Mesenchymal stem cell (in vitro differentiated cells and primary cell): ENCODE data around the gene GPS1.

Source experiments
- DNase-seq: peaks from one replicate; pipeline ENCODE4 v3.0.0-alpha.2; 2013
- H2AFZ ChIP-seq: one replicate; pipeline ENCODE4 v1.6.1; 2013; ENCODE audit warnings: low read depth, mild to moderate bottlenecking, control low read depth, inconsistent platforms, low read length, moderate library complexity
- H2AK5ac ChIP-seq: 2 replicates; pipeline ENCODE4 v1.6.1; 2013; ENCODE audit warnings: low read length, moderate library complexity, mild to moderate bottlenecking, inconsistent platforms; ENCODE audit not compliant: severe bottlenecking
- H2BK120ac ChIP-seq: one replicate; pipeline ENCODE4 v1.6.1; 2013; ENCODE audit warnings: low read depth, mild to moderate bottlenecking, inconsistent platforms, low read length, moderate library complexity
- H2BK12ac ChIP-seq, 2 experiments: one replicate each; pipeline ENCODE4 v1.6.1; 2013; ENCODE audit warnings: inconsistent platforms in 2 of 2, low read length in 2 of 2, mild to moderate bottlenecking in 2 of 2, moderate library complexity in 2 of 2, control low read depth in 1 of 2
- H2BK15ac ChIP-seq: one replicate; pipeline ENCODE4 v1.6.1; 2013; ENCODE audit warnings: mild to moderate bottlenecking, low read depth, inconsistent platforms; ENCODE audit not compliant: poor library complexity, severe bottlenecking
- H2BK5ac ChIP-seq: 2 replicates; pipeline ENCODE4 v1.6.1; 2013; ENCODE audit warnings: low read depth, mild to moderate bottlenecking, low read length, control low read depth, inconsistent platforms; ENCODE audit not compliant: poor library complexity, severe bottlenecking
- H3K14ac ChIP-seq, 2 experiments: one replicate each; pipeline ENCODE4 v1.6.1; 2013; ENCODE audit warnings: inconsistent platforms in 2 of 2, low read length in 2 of 2, control low read depth in 1 of 2, mild to moderate bottlenecking in 1 of 2, moderate library complexity in 1 of 2
- H3K18ac ChIP-seq, 2 experiments: one replicate each; pipeline ENCODE4 v1.6.1; 2013; ENCODE audit warnings: inconsistent platforms in 2 of 2, low read length in 2 of 2, control low read depth in 1 of 2, low read depth in 1 of 2, mild to moderate bottlenecking in 1 of 2
- H3K23ac ChIP-seq, 2 experiments: one replicate each; pipeline ENCODE4 v1.6.1; 2013; ENCODE audit warnings: inconsistent platforms in 2 of 2, low read length in 2 of 2, mild to moderate bottlenecking in 2 of 2, moderate library complexity in 2 of 2, control low read depth in 1 of 2
- H3K27ac ChIP-seq: 2 replicates; pipeline ENCODE4 v1.5.1; 2013; ENCODE audit warnings: mild to moderate bottlenecking, moderate library complexity, low read length, control low read depth, inconsistent platforms; ENCODE audit not compliant: poor library complexity, severe bottlenecking
- H3K27me3 ChIP-seq, 2 experiments: 2 replicates each; pipeline versions ENCODE4 v1.6.1 to v1.7.0; 2013; ENCODE audit warnings: low read length in 2 of 2, mild to moderate bottlenecking in 2 of 2, moderate library complexity in 2 of 2, control low read depth in 1 of 2, inconsistent platforms in 1 of 2; ENCODE audit not compliant: control insufficient read depth in 1 of 2, insufficient read depth in 1 of 2
- H3K36me3 ChIP-seq, 2 experiments: 2 replicates each; pipeline versions ENCODE4 v1.6.1 to v1.7.0; 2013; ENCODE audit warnings: low read length in 2 of 2, control low read depth in 1 of 2, inconsistent platforms in 1 of 2, low read depth in 1 of 2, mild to moderate bottlenecking in 1 of 2; ENCODE audit not compliant: insufficient read depth in 2 of 2, control insufficient read depth in 1 of 2
- H3K4ac ChIP-seq, 2 experiments: one replicate each; pipeline ENCODE4 v1.6.1; 2013; ENCODE audit warnings: inconsistent platforms in 2 of 2, low read length in 2 of 2, mild to moderate bottlenecking in 2 of 2, moderate library complexity in 2 of 2, control low read depth in 1 of 2, low read depth in 1 of 2
- H3K4me1 ChIP-seq: 2 replicates; pipeline ENCODE4 v1.6.1; 2013; ENCODE audit warnings: low read depth, low read length, control low read depth; ENCODE audit not compliant: control insufficient read depth, insufficient read depth
- H3K4me2 ChIP-seq: 2 replicates; pipeline ENCODE4 v1.6.1; 2013; ENCODE audit warnings: low read length, mild to moderate bottlenecking, inconsistent platforms; ENCODE audit not compliant: poor library complexity, severe bottlenecking
- H3K4me3 ChIP-seq, 2 experiments: 2 replicates each; pipeline versions ENCODE4 v1.5.1 to v1.7.0; 2013; ENCODE audit warnings: low read length in 2 of 2, mild to moderate bottlenecking in 2 of 2, control low read depth in 1 of 2, low read depth in 1 of 2; ENCODE audit not compliant: insufficient read depth in 1 of 2
- H3K79me1 ChIP-seq: replicated peaks from 2 replicates; pipeline ENCODE4 v1.6.1; 2013; ENCODE audit warnings: mild to moderate bottlenecking, control low read depth, low read length, inconsistent platforms; ENCODE audit not compliant: poor library complexity, severe bottlenecking
- H3K9ac ChIP-seq: 2 replicates; pipeline ENCODE4 v1.7.0; 2013; ENCODE audit warnings: mild to moderate bottlenecking, low read length, moderate library complexity
- H3K9me3 ChIP-seq: 2 replicates; pipeline ENCODE4 v1.7.0; 2013; ENCODE audit warnings: mild to moderate bottlenecking, low read length; ENCODE audit not compliant: control insufficient read depth
- H4K8ac ChIP-seq: one replicate; pipeline ENCODE4 v1.6.1; 2013; ENCODE audit warnings: inconsistent platforms, mild to moderate bottlenecking, low read length, moderate library complexity
- H4K91ac ChIP-seq: one replicate; pipeline ENCODE4 v1.6.1; 2013; ENCODE audit warnings: mild to moderate bottlenecking, low read length, inconsistent platforms
- WGBS: methylation state at CpG from one replicate; pipeline ENCODE4 v1.1.7; 2013; ENCODE audit warnings: mixed read lengths; 5-methylcytosine and 5-hydroxymethylcytosine counted together

The GPS1 gene

DNA sequence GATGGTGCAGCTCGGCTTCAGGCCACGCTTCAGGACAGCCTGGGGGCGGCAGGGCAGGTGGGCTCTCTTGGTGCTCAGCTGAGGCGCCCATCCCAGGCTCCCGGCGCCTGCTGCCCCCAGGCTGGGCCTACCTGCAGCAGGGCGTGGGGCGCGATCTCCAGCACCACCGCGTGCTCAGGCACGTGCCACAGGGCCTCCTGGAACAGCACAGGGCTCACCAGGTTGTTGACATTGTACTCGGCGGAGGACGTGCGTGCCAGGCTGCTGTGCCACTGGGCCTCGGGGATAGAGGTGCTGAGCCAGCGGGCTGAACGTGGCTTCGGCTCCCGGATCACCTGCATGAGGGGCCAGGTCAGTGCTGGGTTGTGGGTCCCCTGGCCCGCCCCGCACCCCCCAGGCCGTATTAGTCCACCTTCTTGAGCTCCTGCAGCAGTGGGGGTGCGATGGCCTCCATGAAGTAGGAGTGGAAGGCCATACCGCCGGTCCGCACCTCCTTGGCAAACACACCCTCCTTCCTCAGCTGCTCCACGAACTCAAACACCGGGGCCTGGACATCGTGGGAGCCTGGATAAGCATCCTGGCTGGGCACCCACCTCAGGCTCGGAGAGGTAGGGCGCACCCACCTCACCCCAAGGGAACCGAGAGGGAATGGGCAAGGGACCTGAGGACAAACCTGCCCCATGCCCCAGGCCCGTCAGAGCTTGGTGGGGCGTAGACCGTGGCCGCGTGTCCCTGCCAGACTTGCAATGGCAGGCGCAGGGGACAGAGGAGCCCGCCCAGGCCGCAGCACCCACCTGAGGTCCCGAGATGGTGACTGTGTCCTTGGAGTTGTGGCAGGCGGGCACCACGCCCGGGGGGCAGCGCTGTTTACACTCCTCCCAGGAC, 37.4 kb downstream of the GPS1 start:
- H2BK15ac ChIP-seq, result no peak overlapping the region
- H3K4me2 ChIP-seq, result no peak overlapping the region
- H3K18ac ChIP-seq, result no peak overlapping the region
- no peak overlapping the region for H3K4ac ChIP-seq
- no peak overlapping the region for H3K9ac ChIP-seq
- H2BK12ac ChIP-seq, result no peak overlapping the region
- H2BK5ac ChIP-seq, result no peak overlapping the region
- H4K91ac ChIP-seq, result no peak overlapping the region
- H3K36me3 ChIP-seq, result peaks cover 89 to 100% of the 10 kb centered on the region in 2 experiments
- no peaks in the 10 kb centered on the region for H3K4me1 ChIP-seq
- no peak overlapping the region for H2BK120ac ChIP-seq
- H2AK5ac ChIP-seq, result no peak overlapping the region
- H3K27ac ChIP-seq, result no peak overlapping the region
- no peak overlapping the region for H3K4me3 ChIP-seq
- H3K14ac ChIP-seq, result no peak overlapping the region
- H3K9me3 ChIP-seq, result no peaks in the 10 kb centered on the region
- H2AFZ ChIP-seq, result no peak overlapping the region
- DNase-seq, result no peak
- 97% methylated on average over 44 of the region's 47 CpGs for WGBS
- H4K8ac ChIP-seq, result no peak overlapping the region
- no peak overlapping the region for H3K23ac ChIP-seq
- H3K79me1 ChIP-seq, result peaks cover 49% of the 10 kb centered on the region
- no peaks in the 10 kb centered on the region for H3K27me3 ChIP-seq

DNA sequence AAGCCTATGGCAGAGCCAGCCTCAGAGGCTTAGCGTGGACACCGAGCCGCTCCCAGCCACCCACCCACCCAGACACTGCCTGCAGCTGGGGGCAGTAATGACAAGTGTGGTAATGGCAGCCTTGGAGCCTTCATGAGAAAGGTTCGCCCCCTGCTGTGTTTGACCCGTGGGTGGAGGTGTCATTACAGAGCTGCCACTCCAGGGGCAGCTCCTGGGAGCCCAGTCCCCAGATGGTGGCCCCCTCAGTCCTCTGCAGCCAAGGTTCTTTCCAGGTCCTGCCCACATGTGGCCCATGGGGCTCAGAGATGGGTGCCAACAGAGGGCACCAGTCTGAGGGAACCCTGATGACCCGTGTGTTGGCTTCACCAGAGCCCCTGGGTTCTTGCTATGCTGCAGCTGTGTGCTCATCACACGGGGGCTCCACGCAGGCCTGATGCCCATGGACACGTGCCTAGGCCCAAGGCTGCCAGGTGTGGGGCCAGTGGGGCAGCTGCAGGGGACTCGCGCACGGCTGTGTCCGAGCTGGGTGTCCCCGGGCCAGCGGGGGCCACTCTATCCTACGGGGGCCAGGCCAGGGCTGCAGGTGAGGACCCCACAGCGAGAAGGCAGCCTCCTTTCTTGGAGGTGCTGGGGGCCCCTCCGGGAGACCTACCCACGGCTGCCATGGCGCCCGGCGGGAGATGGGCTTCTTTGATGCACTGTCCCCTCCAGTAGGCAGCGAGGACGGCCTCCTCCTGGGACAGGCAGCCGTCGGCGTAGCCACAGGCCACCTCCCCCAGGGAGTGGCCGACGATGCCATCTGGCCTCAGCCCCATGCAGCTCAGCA, 38.2 kb downstream of the GPS1 start:
- Histone ChIP-seq H2BK15ac (no peak overlapping the region), H2AFZ (no peak overlapping the region), H3K79me1 (peaks cover 48% of the 10 kb centered on the region), H3K18ac (no peak overlapping the region), H3K23ac (no peak overlapping the region), H3K9ac (no peak overlapping the region), H3K36me3 (peaks cover 84 to 100% of the 10 kb centered on the region in 2 experiments), H3K4me2 (no peak overlapping the region), H3K27me3 (no peaks in the 10 kb centered on the region), H4K91ac (peak overlapping the region; percentile 12), H3K14ac (no peak overlapping the region), H2AK5ac (no peak overlapping the region), H3K4ac (no peak overlapping the region), H3K4me3 (no peak overlapping the region), H4K8ac (no peak overlapping the region), H2BK5ac (no peak overlapping the region), H3K9me3 (no peaks in the 10 kb centered on the region), H3K27ac (no peak overlapping the region), H2BK120ac (no peak overlapping the region), H2BK12ac (no peak overlapping the region), H3K4me1 (no peaks in the 10 kb centered on the region)
- 97% methylated on average over 29 of the region's 29 CpGs for WGBS
- no peak for DNase-seq

DNA sequence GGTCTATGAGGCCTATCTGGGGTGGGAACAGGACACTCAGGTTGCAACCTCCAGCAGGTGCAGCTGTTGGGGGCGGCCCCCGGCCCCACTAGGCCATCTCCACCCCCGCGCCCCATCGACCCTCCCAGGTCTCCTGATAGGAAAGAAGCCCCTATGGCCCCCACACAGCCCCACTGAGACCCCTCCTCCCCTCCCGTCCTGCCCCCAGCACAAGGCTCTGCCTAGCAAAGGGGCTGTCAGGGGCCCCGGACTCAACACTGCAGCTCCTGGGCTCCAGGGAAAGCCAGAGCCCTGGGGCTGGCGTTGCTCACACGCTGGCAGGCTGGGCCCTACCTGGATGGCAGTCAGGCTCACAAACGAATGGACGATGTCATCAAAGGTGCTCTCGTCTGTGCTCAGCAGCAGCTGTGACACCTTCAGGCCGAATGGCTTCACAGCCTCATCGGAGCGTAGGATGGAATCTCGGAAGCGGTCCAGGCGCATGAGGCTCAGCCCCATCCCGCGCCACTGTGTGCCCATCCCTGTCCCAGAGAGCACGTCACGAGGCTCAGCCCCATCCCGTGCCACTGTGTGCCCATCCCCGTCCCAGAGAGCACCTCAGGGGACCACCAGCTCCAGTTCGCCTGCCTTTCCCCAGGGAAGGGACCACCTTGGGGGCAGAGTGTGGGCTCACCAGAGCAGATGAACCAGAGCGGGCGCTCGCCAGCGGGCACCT, 39.0 kb downstream of the GPS1 start:
- peaks cover 6% of the 10 kb centered on the region for H3K4me1 ChIP-seq
- no peak overlapping the region for H3K14ac ChIP-seq

More for the DNA sequence above, 39.0 kb downstream of the GPS1 start:
- Histone ChIP-seq H2AFZ (no peak overlapping the region), H3K27me3 (no peaks in the 10 kb centered on the region), H4K91ac (no peak overlapping the region), H2BK120ac (no peak overlapping the region), H3K4me3 (no peak overlapping the region), H3K4me2 (no peak overlapping the region), H2BK5ac (no peak overlapping the region), H3K9me3 (no peaks in the 10 kb centered on the region), H3K23ac (no peak overlapping the region), H3K4ac (no peak overlapping the region), H3K9ac (no peak overlapping the region), H3K79me1 (peaks cover 45% of the 10 kb centered on the region), H3K36me3 (peaks cover 85 to 100% of the 10 kb centered on the region in 2 experiments), H2AK5ac (no peak overlapping the region), H2BK15ac (no peak overlapping the region), H4K8ac (no peak overlapping the region), H3K18ac (peak overlapping the region in 1 of 2 experiments; percentile 25), H2BK12ac (no peak overlapping the region), H3K27ac (no peak overlapping the region)
- no peak for DNase-seq
- 98% methylated on average over 29 of the region's 29 CpGs for WGBS
